ENCODE results near the gene HSPA12A. TPM values are rescaled to one million over a fixed set of nuclear protein-coding genes. Genes with fewer than 3 reads are reported as not detected.

The HSPA12A gene
- total and polyA plus RNA-seq, 9 of the 15 experiments (the other 6 are each of a cell fraction or from before 2014, with no cell fraction given): 0.01 to 0.18 (median 0.04) TPM; not detected in 4

- no peak for TF ChIP-seq GATAD2A (IDR thresholded peaks at IDR 0.05)
- no peak for TF ChIP-seq PRPF4 (IDR thresholded peaks at IDR 0.05; ENCODE audit: insufficient read depth, low read depth, low read length, poor library complexity, severe bottlenecking)
- no peak for TF ChIP-seq ZBTB34 (CRISPR knock-in tag; IDR thresholded peaks at IDR 0.05)
- TF ChIP-seq KLF1 (tag; IDR thresholded peaks at IDR 0.05): no peak
- TF ChIP-seq CCAR2 (IDR thresholded peaks at IDR 0.05; ENCODE audit: low read depth, low read length): no peak
- no peak for TF ChIP-seq KDM5B (IDR thresholded peaks at IDR 0.05; ENCODE audit: insufficient replicate concordance, low read depth, low read length)
- TF ChIP-seq CCNT2 (IDR thresholded peaks at IDR 0.05; ENCODE audit: borderline replicate concordance, extremely low read depth, insufficient read length, low read depth, low read length): no peak
- TF ChIP-seq RBFOX2 (IDR thresholded peaks at IDR 0.05; ENCODE audit: low read depth, low read length): no peak
- TF ChIP-seq NR0B1 (IDR thresholded peaks at IDR 0.05; ENCODE audit: partially characterized antibody): no peak
- no peak for TF ChIP-seq MEF2A (IDR thresholded peaks at IDR 0.05; ENCODE audit: control insufficient read depth, low read depth, low read length)
- TF ChIP-seq SETDB1 (IDR thresholded peaks at IDR 0.05; ENCODE audit: low read length): no peak
- TF ChIP-seq TCF7 (IDR thresholded peaks at IDR 0.05; ENCODE audit: borderline replicate concordance): no peak
These were observed 42.3 kb upstream of the HSPA12A start (continued) for GRCh38 chr10:116784651-116785050.

Data from K562 (cell line).